T follicular helper cell (primary cell): ENCODE measurements around the gene SLC38A8.

Experiments used
- DNase-seq: peaks from one replicate; pipeline ENCODE4 v3.0.0-alpha.2; 2020; ENCODE audit warnings: low read depth

Gene SLC38A8

GRCh38 chr16:84049403-84050060, 6.9 kb upstream of the SLC38A8 start:
- DNase-seq: no peak

DNA sequence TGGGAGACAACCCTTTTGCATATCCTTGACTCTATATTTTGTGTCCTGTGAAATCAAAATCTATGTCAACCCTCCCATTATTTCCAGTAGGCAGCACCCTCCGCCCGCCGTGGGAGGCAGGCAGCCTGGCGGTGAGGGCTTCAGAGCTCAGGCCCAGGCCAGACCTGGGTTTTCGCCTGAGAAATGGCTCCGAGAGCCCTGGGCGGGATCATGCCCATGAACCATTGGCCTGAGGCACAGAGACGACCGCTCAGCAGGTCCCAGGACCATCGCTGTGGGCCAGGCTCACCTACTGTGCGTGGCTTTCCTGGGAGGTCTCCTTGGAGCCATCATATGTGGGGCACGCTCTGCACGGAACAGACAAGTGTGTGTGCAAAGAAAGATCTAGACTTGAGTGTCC, 6.3 kb upstream of the SLC38A8 start:
- DNase-seq: no peak

GRCh38 chr16:84048270-84048669, 5.7 kb upstream of the SLC38A8 start:
- no peak for DNase-seq

DNA sequence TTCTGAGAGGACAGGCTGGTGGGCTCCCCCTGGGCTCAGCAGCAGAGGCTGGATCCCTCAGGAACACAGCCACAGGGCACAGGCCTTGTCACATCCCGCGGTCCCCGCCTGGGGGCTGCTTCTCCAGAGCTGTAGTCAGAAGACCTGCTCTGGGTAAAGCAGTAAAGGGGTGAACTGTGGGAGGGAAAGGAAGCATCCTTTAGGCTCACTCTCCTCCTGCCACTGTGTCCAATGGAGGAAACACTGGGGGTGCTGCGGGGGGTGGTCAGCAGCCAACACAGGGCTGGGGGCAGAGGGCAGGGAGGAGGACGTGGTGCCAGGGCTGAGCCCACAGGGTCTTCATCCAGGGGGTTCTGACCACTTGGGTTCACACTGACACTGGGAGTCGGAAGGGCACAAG, 5.0 kb upstream of the SLC38A8 start:
- DNase-seq: no peak

- DNase-seq: no peak
Measured at GRCh38 chr16:84047206-84047605, 4.6 kb upstream of the SLC38A8 start.

GRCh38 chr16:84045818-84046470, 3.3 kb upstream of the SLC38A8 start:
- no peak for DNase-seq

GRCh38 chr16:84045001-84045817, 2.6 kb upstream of the SLC38A8 start:
- no peak for DNase-seq

DNA sequence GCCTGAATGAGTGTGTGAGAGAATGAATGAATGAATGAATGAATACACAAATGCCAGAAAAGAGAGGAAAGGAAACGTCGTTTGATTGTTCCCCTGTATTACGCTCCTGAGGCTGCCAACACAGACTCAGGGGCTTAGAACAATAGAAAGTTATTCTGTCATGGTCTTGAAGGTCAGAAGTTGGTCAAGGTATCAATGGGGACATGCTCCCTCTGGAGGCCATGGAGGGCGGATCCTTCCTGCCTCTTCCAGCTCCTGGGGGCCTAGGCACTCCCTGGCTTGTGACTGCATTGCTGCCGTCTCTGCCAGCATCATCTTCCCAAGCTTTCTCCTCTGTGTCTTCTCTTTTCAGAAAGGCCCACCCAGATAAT, 1.5 kb upstream of the SLC38A8 start:
- no peak for DNase-seq

- DNase-seq: no peak
Measured at GRCh38 chr16:84043486-84044117, 1.0 kb upstream of the SLC38A8 start.

DNA sequence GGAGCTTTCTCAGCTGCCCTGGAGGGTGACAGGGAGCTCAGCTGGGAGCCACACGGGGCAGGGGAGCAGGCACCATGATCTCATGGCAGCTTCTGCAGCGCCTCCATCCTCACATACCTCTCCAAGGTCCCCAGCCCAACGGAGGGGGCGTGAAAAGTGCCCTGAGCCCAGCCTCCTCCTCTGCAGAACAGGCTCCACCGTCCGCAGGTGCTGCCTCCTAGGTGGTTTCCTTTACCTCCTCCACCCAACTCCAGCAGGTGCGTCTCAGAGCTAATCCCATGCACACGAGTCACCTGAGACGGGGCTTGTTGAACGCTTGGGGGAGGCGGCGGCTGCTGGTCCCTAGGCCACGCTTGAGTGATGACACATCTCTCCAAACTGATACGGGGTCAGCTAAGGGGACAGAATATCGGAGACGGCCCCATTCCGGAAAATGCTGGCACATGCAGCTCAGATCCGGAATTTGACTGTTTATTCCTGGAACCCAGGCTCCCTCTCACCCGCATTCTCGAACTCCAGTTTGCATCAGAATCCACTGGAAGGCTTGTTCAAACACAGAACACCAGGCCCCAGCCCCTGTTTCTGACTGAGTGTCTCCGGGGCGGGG, 387 bp upstream of the SLC38A8 start:
- no peak for DNase-seq

GRCh38 chr16:84041881-84042280, 714 bp downstream of the SLC38A8 start:
- no peak for DNase-seq

DNA sequence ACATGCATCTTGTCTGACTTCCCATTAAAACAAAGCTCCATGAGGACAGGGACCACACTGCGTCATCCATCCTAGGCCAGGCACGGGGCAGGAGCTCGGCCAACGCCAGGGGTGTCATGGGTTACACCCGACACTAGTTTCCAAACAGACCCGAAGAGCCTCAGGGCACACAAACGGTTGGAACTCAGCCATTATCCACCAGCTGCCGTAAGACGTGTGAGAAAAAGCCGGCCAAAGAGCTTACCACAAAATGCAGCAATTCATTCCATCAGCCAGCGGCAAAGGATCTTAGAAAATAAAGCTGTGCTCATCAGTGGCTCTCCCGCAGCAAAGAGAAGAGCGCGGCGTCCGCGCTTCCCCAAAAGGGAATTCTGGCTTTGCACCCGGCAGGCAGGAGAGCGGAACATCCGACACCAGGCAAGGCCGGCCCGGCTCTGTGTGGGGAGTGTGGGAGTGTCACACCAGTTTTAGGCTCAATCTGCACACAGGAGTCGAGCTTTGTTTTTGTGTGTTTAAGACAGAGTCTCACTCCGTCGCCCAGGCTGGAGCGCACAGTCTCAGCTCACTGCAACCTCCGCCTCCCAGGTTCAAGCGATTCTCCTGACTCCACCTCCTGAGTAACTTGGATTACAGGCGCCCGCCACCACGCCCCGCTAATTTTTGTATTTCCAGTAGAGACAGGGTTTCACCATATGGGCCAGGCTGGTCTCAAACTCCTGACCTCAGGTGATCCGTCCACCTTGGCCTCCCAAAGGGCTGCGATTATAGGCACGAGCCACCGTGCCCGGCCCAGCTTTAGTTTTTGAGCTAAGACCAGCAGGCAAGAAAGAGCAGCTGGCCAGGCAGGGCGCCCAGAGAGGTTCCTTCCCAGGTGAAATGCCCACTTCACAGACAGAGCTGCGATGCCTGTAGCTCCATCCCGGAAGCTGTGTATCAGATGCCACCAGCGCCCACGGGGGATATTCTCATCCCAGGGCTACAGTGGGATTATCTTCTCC, 1.5 kb downstream of the SLC38A8 start:
- no peak for DNase-seq

DNA sequence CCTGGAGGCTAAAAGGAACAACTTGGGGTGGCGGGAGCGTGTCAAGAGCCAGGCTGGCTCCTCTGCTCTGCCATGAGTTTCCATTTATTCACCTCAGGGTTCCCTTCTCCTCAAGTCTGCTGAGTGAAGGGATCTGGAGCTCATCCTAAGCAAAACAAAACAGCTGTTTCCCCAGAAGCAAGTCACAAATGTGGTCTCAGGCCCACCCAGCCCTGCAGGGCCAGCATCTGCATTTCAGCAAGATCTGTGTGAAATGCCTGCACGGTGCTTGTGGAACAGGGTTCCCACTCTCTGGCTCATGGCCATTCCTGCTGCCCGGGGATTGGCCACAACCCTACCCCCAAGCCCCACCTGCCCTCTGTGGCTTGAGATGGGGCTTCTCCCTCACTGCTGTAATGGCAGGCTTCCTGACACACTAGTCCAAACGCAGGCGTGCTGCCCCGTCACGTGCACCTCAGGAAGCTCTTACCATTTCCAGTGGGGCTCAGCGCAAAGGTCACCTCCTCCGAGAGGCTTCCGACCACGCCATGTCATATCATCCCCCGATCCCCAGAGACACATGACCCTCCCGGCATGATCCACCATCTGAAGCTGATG, 2.3 kb downstream of the SLC38A8 start:
- DNase-seq: no peak

DNA sequence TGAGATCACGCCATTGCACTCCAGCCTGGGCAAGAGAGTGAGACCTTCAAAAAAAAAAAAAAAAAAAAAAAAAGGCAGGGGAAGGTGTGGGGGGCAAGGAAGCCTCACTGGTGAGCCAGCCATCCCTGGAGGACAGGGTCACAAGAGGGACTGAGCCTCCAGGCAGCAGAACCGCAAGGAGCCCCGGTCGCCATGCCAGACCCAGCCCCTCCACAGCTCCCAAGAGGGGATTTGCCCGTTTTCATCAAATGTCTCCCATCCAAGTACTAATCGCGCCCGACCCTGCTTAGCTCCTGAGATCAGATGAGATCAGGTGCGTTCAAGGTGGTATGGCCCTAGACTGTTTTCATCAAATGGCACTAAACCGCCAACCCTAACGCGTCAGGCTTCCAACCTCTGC, 2.9 kb downstream of the SLC38A8 start:
- no peak for DNase-seq

GRCh38 chr16:84038469-84038868, 4.1 kb downstream of the SLC38A8 start:
- no peak for DNase-seq

DNA sequence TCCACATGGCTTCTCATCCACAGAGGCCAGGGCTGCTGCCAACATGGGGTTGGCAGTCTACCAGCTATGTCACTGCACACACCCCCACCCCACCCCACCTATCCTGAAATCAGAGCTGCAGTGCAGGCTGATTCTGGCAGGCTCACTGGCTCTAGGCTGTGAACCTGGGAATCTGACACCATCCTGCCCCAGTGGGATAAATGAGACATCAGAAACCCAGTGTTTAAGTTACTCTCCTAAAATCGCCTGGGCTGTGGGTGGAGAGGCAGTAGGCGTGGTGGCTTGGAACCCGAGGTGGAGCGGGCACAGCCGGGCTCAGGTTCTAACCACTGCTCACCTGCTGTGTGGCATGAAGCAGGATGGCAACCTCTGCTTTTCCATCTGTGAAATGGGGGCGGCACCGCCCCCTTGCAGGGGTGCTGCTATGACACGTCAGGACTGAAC, 5.6 kb downstream of the SLC38A8 start:
- no peak for DNase-seq

DNA sequence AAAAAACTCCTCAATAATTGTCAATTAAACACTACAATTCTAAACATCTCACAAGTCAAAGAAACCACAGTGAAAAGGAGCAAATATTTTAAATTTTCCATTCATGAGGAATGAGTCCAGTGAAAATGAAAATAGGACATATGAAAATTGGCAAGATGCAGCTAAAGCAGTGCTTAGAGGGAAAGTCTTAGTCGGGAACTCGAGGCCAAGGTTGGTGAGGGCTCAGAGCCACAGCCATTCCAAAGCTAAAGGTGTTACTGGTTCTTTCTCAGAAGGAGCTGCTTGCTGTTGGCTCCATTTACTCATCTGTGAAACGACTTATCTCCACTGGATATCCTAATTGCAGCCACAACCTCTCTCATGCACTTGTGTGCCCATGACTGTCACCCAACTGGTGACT, 6.5 kb downstream of the SLC38A8 start:
- no peak for DNase-seq

DNA sequence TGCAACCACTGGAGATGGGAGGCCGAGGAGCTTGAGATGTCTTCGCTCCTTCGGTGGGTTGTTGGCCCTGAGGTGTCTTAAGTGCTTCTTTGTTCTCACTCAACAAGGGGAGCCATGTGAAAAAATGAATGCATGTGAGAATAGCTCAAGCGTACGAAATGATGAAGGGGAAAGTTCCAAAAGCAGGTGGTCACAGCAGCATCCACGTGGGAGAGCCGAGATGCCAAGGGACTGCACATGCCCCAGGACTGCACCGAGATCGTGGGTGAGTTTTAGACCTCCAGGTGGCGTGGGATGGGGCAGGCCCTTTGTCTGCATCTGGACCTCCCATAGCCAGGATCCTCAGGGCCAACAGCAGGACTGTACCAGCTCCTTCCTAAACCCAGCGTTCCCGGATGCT, 8.1 kb downstream of the SLC38A8 start:
- no peak for DNase-seq

GRCh38 chr16:84033251-84034195, 9.1 kb downstream of the SLC38A8 start:
- no peak for DNase-seq
